ENCODE measurements around the gene MRFAP1L1.

- peak; percentile 23 for TF ChIP-seq CTCF (IDR thresholded peaks at IDR 0.05)
- TF ChIP-seq EZH2phosphoT487 (IDR thresholded peaks at IDR 0.05): no peak
Measured at GRCh38 chr4:6716018-6716911, 6.6 kb upstream of the MRFAP1L1 start, which contains the start of gene BLOC1S4.

All from neural progenitor cell (in vitro differentiated cells).